Neural progenitor cell (in vitro differentiated cells): ENCODE data around the gene DPPA5.

Source experiments
- EZH2phosphoT487 ChIP-seq: fragments of 200-600 bp; sonication (generic); IDR thresholded peaks from 2 replicates; pipeline ENCODE4 v1.6.1; 2017; ENCODE audit warnings: antibody characterized with exemption
- TF ChIP-seq, protein P1 (sequence below): fragments of 200-600 bp; sonication (generic); IDR thresholded peaks from 2 replicates; pipeline ENCODE4 v1.5.1; 2017; ENCODE audit warnings: antibody characterized with exemption, mild to moderate bottlenecking

DNA sequence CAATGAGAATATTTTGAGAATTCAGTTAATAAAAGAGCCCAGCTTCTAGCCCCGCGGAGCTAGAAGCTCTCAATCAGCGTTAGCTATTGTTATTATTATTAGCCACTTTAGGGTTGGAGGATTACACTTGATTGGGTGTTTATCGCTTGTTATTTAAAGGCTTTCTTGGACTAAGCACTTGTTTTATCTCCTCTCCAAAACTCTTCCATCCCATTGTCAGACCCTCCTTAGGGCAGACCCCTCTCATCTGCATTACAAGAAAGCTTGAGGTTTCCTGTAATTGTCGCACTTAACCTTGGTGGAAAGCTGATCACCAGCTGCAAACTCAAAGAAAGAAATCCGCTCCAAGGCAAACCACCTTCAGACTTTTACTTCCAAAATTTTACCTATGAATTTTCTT is 4.8 kb downstream of the DPPA5 start:
- TF ChIP-seq, protein P1, sequence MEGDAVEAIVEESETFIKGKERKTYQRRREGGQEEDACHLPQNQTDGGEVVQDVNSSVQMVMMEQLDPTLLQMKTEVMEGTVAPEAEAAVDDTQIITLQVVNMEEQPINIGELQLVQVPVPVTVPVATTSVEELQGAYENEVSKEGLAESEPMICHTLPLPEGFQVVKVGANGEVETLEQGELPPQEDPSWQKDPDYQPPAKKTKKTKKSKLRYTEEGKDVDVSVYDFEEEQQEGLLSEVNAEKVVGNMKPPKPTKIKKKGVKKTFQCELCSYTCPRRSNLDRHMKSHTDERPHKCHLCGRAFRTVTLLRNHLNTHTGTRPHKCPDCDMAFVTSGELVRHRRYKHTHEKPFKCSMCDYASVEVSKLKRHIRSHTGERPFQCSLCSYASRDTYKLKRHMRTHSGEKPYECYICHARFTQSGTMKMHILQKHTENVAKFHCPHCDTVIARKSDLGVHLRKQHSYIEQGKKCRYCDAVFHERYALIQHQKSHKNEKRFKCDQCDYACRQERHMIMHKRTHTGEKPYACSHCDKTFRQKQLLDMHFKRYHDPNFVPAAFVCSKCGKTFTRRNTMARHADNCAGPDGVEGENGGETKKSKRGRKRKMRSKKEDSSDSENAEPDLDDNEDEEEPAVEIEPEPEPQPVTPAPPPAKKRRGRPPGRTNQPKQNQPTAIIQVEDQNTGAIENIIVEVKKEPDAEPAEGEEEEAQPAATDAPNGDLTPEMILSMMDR, result no peak
- no peak for TF ChIP-seq EZH2phosphoT487
